Measurements from ENCODE around the gene NGEF. TPM values are rescaled to one million over a fixed set of nuclear protein-coding genes. Genes with fewer than 3 reads are reported as not detected.
A peak's percentile ranks its signal among the peaks of the same experiment; 100 is the strongest.

NGEF gene
- total and polyA plus RNA-seq, 2 donors from 2014 or later, result 4.8 to 5.3 TPM

DNA sequence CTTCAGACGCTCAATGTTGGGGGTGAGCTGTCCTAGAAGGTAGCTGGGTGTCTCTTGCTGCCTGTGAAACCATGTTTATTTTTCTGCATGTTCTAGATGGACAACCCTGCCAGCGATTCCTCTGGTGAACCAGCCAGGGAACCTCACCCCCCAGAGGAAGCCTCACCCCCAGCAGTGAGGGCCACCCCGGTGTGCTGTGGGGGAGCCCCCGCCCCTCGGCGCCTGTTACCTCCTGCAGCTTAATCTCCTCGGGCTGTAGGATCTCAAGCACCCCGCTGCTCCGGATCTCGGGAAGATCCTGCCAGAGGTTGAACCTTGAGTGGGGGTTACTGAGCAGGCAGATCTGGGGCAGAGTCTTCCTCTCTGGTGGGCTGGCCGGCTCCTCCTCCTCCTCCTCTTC is 93.0 kb downstream of the NGEF start:
- H3K27ac ChIP-seq (ENCODE audit: low read depth in 2 of 2, low read length in 2 of 2), result no peak overlapping the region
- H3K27me3 ChIP-seq (ENCODE audit: control insufficient read depth, insufficient read depth, low read length), result peaks cover 5% of the 10 kb centered on the region
- no peak for DNase-seq
- TF ChIP-seq, protein P1, sequence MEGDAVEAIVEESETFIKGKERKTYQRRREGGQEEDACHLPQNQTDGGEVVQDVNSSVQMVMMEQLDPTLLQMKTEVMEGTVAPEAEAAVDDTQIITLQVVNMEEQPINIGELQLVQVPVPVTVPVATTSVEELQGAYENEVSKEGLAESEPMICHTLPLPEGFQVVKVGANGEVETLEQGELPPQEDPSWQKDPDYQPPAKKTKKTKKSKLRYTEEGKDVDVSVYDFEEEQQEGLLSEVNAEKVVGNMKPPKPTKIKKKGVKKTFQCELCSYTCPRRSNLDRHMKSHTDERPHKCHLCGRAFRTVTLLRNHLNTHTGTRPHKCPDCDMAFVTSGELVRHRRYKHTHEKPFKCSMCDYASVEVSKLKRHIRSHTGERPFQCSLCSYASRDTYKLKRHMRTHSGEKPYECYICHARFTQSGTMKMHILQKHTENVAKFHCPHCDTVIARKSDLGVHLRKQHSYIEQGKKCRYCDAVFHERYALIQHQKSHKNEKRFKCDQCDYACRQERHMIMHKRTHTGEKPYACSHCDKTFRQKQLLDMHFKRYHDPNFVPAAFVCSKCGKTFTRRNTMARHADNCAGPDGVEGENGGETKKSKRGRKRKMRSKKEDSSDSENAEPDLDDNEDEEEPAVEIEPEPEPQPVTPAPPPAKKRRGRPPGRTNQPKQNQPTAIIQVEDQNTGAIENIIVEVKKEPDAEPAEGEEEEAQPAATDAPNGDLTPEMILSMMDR (IDR thresholded peaks at IDR 0.05; ENCODE audit: borderline replicate concordance, extremely low read depth, insufficient read depth), result no peak
- H3K4me1 ChIP-seq (ENCODE audit: control insufficient read depth in 2 of 3, insufficient read depth in 2 of 3, low read depth in 1 of 3, low read length in 3 of 3), result no peaks in the 10 kb centered on the region
- H3K4me3 ChIP-seq (ENCODE audit: low read length in 3 of 3), result no peak overlapping the region
- FAIRE-seq, result no peak
- peaks cover 2 to 4% (median 2%) of the 10 kb centered on the region in 3 donors for H3K9me3 ChIP-seq (ENCODE audit: control insufficient read depth in 2 of 3, insufficient read depth in 1 of 3, low read length in 3 of 3)
- no peaks in the 10 kb centered on the region for H3K36me3 ChIP-seq (ENCODE audit: control insufficient read depth in 2 of 3, insufficient read depth in 3 of 3, low read length in 3 of 3)
- intact Hi-C loops (cut with DNase I), result no loop called here
- H3K9ac ChIP-seq (ENCODE audit: low read length in 3 of 3), result no peak overlapping the region

DNA sequence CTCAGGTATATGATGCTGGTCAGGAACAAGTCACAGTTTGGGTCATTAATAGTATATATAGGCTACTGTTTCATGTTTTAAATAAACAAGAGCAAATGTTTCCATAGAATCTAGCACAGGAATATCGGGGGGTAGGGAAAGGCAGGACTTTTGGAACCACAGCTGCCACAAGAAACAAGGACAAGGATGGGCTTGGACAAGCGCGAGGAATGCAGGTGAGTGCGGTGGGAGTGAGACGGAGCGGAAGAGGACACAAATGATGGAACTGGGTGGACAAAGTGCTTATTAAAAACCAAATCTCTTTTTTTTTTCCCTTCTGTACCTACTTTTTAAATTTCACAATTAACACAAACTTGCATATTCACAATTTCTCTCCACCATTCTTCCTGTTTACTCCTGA is 93.9 kb downstream of the NGEF start:
- no peaks in the 10 kb centered on the region for H3K36me3 ChIP-seq (ENCODE audit: control insufficient read depth in 2 of 3, insufficient read depth in 3 of 3, low read length in 3 of 3)
- no peaks in the 10 kb centered on the region for H3K9me3 ChIP-seq (ENCODE audit: control insufficient read depth in 2 of 3, insufficient read depth in 1 of 3, low read length in 3 of 3)
- no peak overlapping the region for H3K9ac ChIP-seq (ENCODE audit: low read length in 3 of 3)
- intact Hi-C loops (cut with DNase I), result no loop called here
- no peak overlapping the region for H3K27ac ChIP-seq (ENCODE audit: low read depth in 2 of 2, low read length in 2 of 2)
- FAIRE-seq (no peak), DNase-seq (peak in 3 of 5 donors; percentile 51 to 57 (median 54))
- H3K27me3 ChIP-seq (ENCODE audit: control insufficient read depth, insufficient read depth, low read length), result no peaks in the 10 kb centered on the region
- no peaks in the 10 kb centered on the region for H3K4me1 ChIP-seq (ENCODE audit: control insufficient read depth in 2 of 3, insufficient read depth in 2 of 3, low read depth in 1 of 3, low read length in 3 of 3)
- TF ChIP-seq, protein P1 (IDR thresholded peaks at IDR 0.05; ENCODE audit: borderline replicate concordance, extremely low read depth, insufficient read depth), result no peak
- H3K4me3 ChIP-seq (ENCODE audit: low read length in 3 of 3), result no peak overlapping the region

DNA sequence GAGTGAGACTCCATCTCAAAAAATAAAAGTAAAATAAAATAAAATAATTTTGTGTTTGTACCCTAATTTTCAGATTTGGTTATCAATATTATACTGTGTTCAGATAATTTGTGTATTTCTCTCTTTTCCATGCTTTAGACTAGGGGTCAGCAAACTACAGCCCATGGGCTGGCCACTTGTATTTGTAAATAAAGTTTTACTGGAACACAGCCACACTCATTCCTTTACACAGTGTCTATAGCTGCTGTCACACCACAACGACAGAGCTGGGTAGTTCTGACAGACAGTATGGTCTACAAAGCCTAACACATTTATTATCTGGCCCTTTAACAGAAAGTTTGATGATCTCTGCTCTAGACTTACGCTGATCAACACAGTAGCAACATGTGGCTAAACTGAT is 99.2 kb downstream of the NGEF start:
- Histone ChIP-seq H3K9ac (ENCODE audit: low read length in 3 of 3) (no peak overlapping the region), H3K4me1 (ENCODE audit: control insufficient read depth in 2 of 3, insufficient read depth in 2 of 3, low read depth in 1 of 3, low read length in 3 of 3) (no peaks in the 10 kb centered on the region)

More for the DNA sequence above, 99.2 kb downstream of the NGEF start:
- peaks cover 0 to 6% (median 0%) of the 10 kb centered on the region in 3 donors for H3K9me3 ChIP-seq (ENCODE audit: control insufficient read depth in 2 of 3, insufficient read depth in 1 of 3, low read length in 3 of 3)
- intact Hi-C loops (cut with DNase I), result no loop called here
- no peak for DNase-seq
- no peak for FAIRE-seq
- H3K27ac ChIP-seq (ENCODE audit: low read depth in 2 of 2, low read length in 2 of 2), result no peak overlapping the region
- no peaks in the 10 kb centered on the region for H3K36me3 ChIP-seq (ENCODE audit: control insufficient read depth in 2 of 3, insufficient read depth in 3 of 3, low read length in 3 of 3)
- H3K27me3 ChIP-seq (ENCODE audit: control insufficient read depth, insufficient read depth, low read length), result no peaks in the 10 kb centered on the region
- TF ChIP-seq, protein P1 (IDR thresholded peaks at IDR 0.05; ENCODE audit: borderline replicate concordance, extremely low read depth, insufficient read depth), result no peak
- H3K4me3 ChIP-seq (ENCODE audit: low read length in 3 of 3), result no peak overlapping the region
